B cell (primary cell): ENCODE results near the gene BAIAP2L1. TPM values are rescaled to one million over a fixed set of nuclear protein-coding genes. Genes with fewer than 3 reads are reported as not detected.
"Not testable (repeated sequence)": the region's sequence is repeated elsewhere in the genome, so short reads cannot be mapped to it uniquely, and the experiment has no call there.

Experiments used
- ATAC-seq: fragments of 200-7000 bp; cut with Tn5 transposase; one replicate; pipeline ENCODE4 v1.10.0; 2021; ENCODE audit warnings: low read depth, mild to moderate bottlenecking, moderate number of reproducible peaks, moderate library complexity
- CTCF ChIA-PET: fragments of 350-600 bp; sonication (Branson Sonifier 250); formaldehyde crosslinking; loops from one replicate; lab custom pipeline; 2021; ENCODE audit warnings: antibody characterized with exemption, inconsistent platforms; lab: Charles Lee
- POLR2A ChIA-PET: fragments of 350-600 bp; sonication (Branson Sonifier 250); formaldehyde crosslinking; loops from one replicate; lab custom pipeline; 2021; ENCODE audit warnings: antibody characterized with exemption; lab: Charles Lee
- DNase-seq: peaks from one replicate; pipeline ENCODE4 v3.0.0; 2013
- H2AFZ ChIP-seq: 2 replicates; pipeline ENCODE4 v1.6.1; 2012; ENCODE audit warnings: mild to moderate bottlenecking, low read depth, low read length; ENCODE audit not compliant: insufficient read depth, poor library complexity, severe bottlenecking
- H3K27ac ChIP-seq, 2 donors: 1 replicate in 1 of 2; 2 replicates in 1 of 2; pipeline ENCODE4 v1.5.1; 2012 to 2013; ENCODE audit warnings: low read length in 2 of 2, mild to moderate bottlenecking in 2 of 2, moderate library complexity in 1 of 2
- H3K27me3 ChIP-seq, 4 experiments: fragments of 200-600 bp in 1 of 4; sonication (generic) in 1 of 4; replicated peaks in 1 of 4; 1 replicate in 2 of 4; 2 replicates in 2 of 4; pipeline versions ENCODE4 v1.6.1 to v1.7.0; 2013 to 2016; ENCODE audit warnings: low read length in 3 of 4, mild to moderate bottlenecking in 2 of 4, mixed read lengths in 1 of 4, moderate library complexity in 1 of 4; ENCODE audit not compliant: insufficient read depth in 4 of 4, control insufficient read depth in 3 of 4; ENCODE audit errors: control extremely low read depth in 1 of 4
- H3K36me3 ChIP-seq, 2 experiments: replicated peaks in 1 of 2; 1 replicate in 1 of 2; 2 replicates in 1 of 2; pipeline versions ENCODE4 v1.6.1 to v1.7.1; 2013; ENCODE audit warnings: low read length in 1 of 2; ENCODE audit not compliant: insufficient read depth in 2 of 2, control insufficient read depth in 1 of 2; ENCODE audit errors: control extremely low read depth in 1 of 2, extremely low read depth in 1 of 2
- H3K4me1 ChIP-seq, 2 donors: fragments of 200-600 bp in 1 of 2; sonication (generic) in 1 of 2; 1 replicate in 1 of 2; 2 replicates in 1 of 2; pipeline versions ENCODE4 v1.5.1 to v1.6.1; 2013 to 2017; ENCODE audit warnings: low read length in 2 of 2; ENCODE audit not compliant: control insufficient read depth in 2 of 2, insufficient read depth in 2 of 2
- H3K4me2 ChIP-seq: replicated peaks from 2 replicates; pipeline ENCODE3; 2012; ENCODE audit warnings: mild to moderate bottlenecking, low read depth, low read length; ENCODE audit not compliant: poor library complexity, severe bottlenecking
- H3K4me3 ChIP-seq, 5 experiments: fragments of 200-600 bp in 1 of 5; sonication (generic) in 1 of 5; 1 replicate in 3 of 5; 2 replicates in 2 of 5; pipeline versions ENCODE4 v1.5.1 to v1.7.0; 2011 to 2016; ENCODE audit warnings: low read length in 4 of 5, mild to moderate bottlenecking in 4 of 5, low read depth in 2 of 5, control low read depth in 1 of 5, moderate library complexity in 1 of 5; ENCODE audit not compliant: insufficient read depth in 1 of 5; ENCODE audit errors: control extremely low read depth in 1 of 5, extremely low read depth in 1 of 5
- H3K79me2 ChIP-seq: fragments of 200-600 bp; sonication (generic); one replicate; pipeline ENCODE4 v1.6.0; 2016; ENCODE audit warnings: low read length; ENCODE audit not compliant: control insufficient read depth, insufficient read depth
- H3K9ac ChIP-seq: fragments of 200-600 bp; sonication (generic); 2 replicates; pipeline ENCODE4 v1.6.1; 2017; ENCODE audit warnings: mild to moderate bottlenecking, low read length, moderate library complexity
- H3K9me3 ChIP-seq, 3 donors: one replicate each; pipeline versions ENCODE4 v1.6.1 to v1.7.1; 2013; ENCODE audit warnings: low read length in 2 of 3; ENCODE audit not compliant: control insufficient read depth in 2 of 3, insufficient read depth in 1 of 3; ENCODE audit errors: control extremely low read depth in 1 of 3
- H4K20me1 ChIP-seq: 2 replicates; pipeline ENCODE4 v1.6.0; 2012; ENCODE audit warnings: mild to moderate bottlenecking, low read length; ENCODE audit not compliant: insufficient read depth, control insufficient read depth, poor library complexity, severe bottlenecking
- H3K27ac Mint-ChIP-seq: one replicate; pipeline ENCODE4 v1.8.0; 2021; ENCODE audit warnings: mixed read lengths
- H3K27me3 Mint-ChIP-seq: one replicate; pipeline ENCODE4 v1.8.0; 2021; ENCODE audit warnings: mixed read lengths
- H3K4me1 Mint-ChIP-seq: one replicate; pipeline ENCODE4 v1.8.0; 2021; ENCODE audit warnings: mixed read lengths
- H3K4me3 Mint-ChIP-seq: one replicate; pipeline ENCODE4 v1.8.0; 2021; ENCODE audit warnings: mixed read lengths
- H3K9me3 Mint-ChIP-seq: one replicate; pipeline ENCODE4 v1.8.0; 2022; ENCODE audit warnings: mixed read lengths; ENCODE audit not compliant: insufficient read depth
- EZH2 ChIP-seq: IDR thresholded peaks from 2 replicates; pipeline ENCODE4 v1.6.1; 2012; ENCODE audit warnings: borderline replicate concordance, low read depth, mild to moderate bottlenecking, moderate library complexity, low read length; ENCODE audit not compliant: insufficient read depth, poor library complexity, severe bottlenecking
- WGBS: methylation state at CpG from one replicate; pipeline ENCODE4 v1.1.5; 2013; ENCODE audit warnings: missing lambda C conversion rate; ENCODE audit not compliant: insufficient coverage; 5-methylcytosine and 5-hydroxymethylcytosine counted together
- intact Hi-C: fragments of 100-400 bp; cut with micrococcal nuclease; formaldehyde crosslinking; loops from one replicate; pipeline ENCODE4 v1.10.0; 2022
- polyA plus RNA-seq: library from polyadenylated mRNA; depleted of rRNA; stranded (reverse); fragments of >200 nt; gene quantifications from 2 replicates; pipeline ENCODE4 v1.2.3, GENCODE V29; 2012
- total RNA-seq, 2 donors: library from RNA; stranded (reverse); fragments of 120-200 nt in 1 of 2; gene quantifications; 1 replicate in 1 of 2; 2 replicates in 1 of 2; pipeline versions ENCODE4 v1.2.3 to v1.2.4, GENCODE V29; 2013 to 2022
- TF ChIP-seq, protein P1 (sequence below): fragments of 200-600 bp; IDR thresholded peaks from one replicate; pipeline ENCODE4 v1.8.0; 2022; ENCODE audit warnings: antibody characterized with exemption, mild to moderate bottlenecking

The BAIAP2L1 gene
- total and polyA plus RNA-seq, 2 donors (not counting 1 experiment from before 2014, with no cell fraction given): 1.5 to 3.7 TPM

DNA sequence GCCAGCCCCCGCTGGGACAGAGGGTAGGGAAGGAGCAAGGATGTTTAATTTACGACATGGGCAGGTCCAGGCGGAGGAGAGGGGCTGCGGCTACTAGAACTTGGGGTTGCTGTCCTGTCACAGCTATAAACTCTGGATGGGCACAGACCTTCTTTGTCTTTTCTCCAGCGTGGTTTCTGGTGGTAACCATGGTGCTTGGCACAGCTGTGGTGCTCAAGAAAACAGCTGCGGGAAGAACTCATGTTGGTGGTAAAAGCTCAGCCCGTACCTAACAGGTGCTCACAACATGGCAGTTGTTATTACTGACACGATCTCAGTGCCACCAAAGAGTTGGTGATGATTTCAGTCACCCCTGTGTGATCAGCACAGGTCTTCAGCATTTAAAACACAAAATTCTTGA lies 13.8 kb downstream of the BAIAP2L1 start:
- peaks cover 12% of the 10 kb centered on the region for H3K27me3 Mint-ChIP-seq
- no peak overlapping the region for H3K4me2 ChIP-seq
- H3K4me1 ChIP-seq: no peaks in the 10 kb centered on the region
- ATAC-seq: no peak
- H3K4me3 Mint-ChIP-seq: no peak overlapping the region
- no peaks in the 10 kb centered on the region for H4K20me1 ChIP-seq
- no peak overlapping the region for H3K27ac ChIP-seq
- no peak overlapping the region for H3K4me3 ChIP-seq
- intact Hi-C loops: no loop called here
- ChIA-PET CTCF (interaction anchor here (0.8 to 0.9 kb wide), 2 partner anchors 23 to 30 kb away, joined by 3 read pairs; no protein-coding TSS in a partner anchor), POLR2A (no interaction called here)
- no peak for TF ChIP-seq EZH2
- TF ChIP-seq, protein P1, sequence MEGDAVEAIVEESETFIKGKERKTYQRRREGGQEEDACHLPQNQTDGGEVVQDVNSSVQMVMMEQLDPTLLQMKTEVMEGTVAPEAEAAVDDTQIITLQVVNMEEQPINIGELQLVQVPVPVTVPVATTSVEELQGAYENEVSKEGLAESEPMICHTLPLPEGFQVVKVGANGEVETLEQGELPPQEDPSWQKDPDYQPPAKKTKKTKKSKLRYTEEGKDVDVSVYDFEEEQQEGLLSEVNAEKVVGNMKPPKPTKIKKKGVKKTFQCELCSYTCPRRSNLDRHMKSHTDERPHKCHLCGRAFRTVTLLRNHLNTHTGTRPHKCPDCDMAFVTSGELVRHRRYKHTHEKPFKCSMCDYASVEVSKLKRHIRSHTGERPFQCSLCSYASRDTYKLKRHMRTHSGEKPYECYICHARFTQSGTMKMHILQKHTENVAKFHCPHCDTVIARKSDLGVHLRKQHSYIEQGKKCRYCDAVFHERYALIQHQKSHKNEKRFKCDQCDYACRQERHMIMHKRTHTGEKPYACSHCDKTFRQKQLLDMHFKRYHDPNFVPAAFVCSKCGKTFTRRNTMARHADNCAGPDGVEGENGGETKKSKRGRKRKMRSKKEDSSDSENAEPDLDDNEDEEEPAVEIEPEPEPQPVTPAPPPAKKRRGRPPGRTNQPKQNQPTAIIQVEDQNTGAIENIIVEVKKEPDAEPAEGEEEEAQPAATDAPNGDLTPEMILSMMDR: no peak
- no peak for DNase-seq
- no peaks in the 10 kb centered on the region for H3K9me3 ChIP-seq
- no peak overlapping the region for H2AFZ ChIP-seq
- H3K27ac Mint-ChIP-seq: no peak overlapping the region
- WGBS: 72% methylated on average over 7 of the region's 8 CpGs
- H3K27me3 ChIP-seq: peaks cover 0 to 4% (median 0%) of the 10 kb centered on the region in 4 experiments
- no peak overlapping the region for H3K9ac ChIP-seq
- no peaks in the 10 kb centered on the region for H3K79me2 ChIP-seq
- H3K36me3 ChIP-seq: no peaks in the 10 kb centered on the region
- H3K4me1 Mint-ChIP-seq: no peaks in the 10 kb centered on the region
- H3K9me3 Mint-ChIP-seq: no peaks in the 10 kb centered on the region

DNA sequence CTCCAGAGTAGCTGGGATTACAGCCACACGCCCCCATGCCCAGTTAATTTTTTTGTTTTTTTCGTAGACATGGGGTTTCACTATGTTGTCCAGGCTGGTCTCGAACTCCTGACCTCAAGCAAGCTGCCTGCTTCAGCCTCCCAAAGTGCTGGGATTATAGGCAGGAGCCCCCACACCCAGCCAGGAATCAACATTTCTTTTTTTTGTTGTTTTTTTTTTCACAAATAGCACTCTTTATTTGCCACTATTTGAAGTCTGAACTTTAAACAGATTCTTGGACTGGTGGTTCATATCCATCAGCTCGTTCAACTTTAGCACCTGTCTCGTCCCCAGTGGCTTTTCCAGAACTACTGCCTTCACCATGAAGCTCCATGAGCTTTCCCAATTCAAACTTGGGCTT lies 15.4 kb downstream of the BAIAP2L1 start:
- H4K20me1 ChIP-seq, H3K27ac ChIP-seq, H3K4me3 Mint-ChIP-seq, H3K27ac Mint-ChIP-seq, H3K9me3 Mint-ChIP-seq, H2AFZ ChIP-seq, H3K9me3 ChIP-seq, H3K36me3 ChIP-seq, H3K27me3 ChIP-seq, H3K9ac ChIP-seq, ATAC-seq, POLR2A ChIA-PET, DNase-seq, H3K4me3 ChIP-seq, H3K4me1 ChIP-seq, CTCF ChIA-PET, H3K79me2 ChIP-seq, intact Hi-C loops, H3K4me2 ChIP-seq, H3K27me3 Mint-ChIP-seq, H3K4me1 Mint-ChIP-seq: not testable (repeated sequence)
- 91% methylated on average over 3 of the region's 5 CpGs for WGBS
